Spleen (tissue), 7 donors: Measurements from ENCODE around the gene RIMS4.

ENCODE experiments used
- POLR2A ChIP-seq, 3 donors: fragments of 450-650 bp; IDR thresholded peaks; one replicate each; pipeline ENCODE4 v1.5.1; 2017; ENCODE audit warnings: antibody characterized with exemption in 3 of 3, mild to moderate bottlenecking in 1 of 3
- POLR2AphosphoS5 ChIP-seq, 3 donors: sonication (generic); formaldehyde crosslinking; IDR thresholded peaks; one replicate each; pipeline ENCODE4 v1.5.1; 2017; ENCODE audit warnings: antibody characterized with exemption in 3 of 3
- TF ChIP-seq, protein P1 (sequence below), 11 experiments: fragments of 200-600 bp in 7 of 11; fragments of 450-650 bp in 4 of 11; sonication (generic) in 4 of 11; IDR thresholded peaks in 8 of 11; conservative IDR thresholded peaks in 3 of 11; 1 replicate in 7 of 11; 2 replicates in 4 of 11; pipeline versions ENCODE4 v1.4.0 to v1.8.0; 2016 to 2021; ENCODE audit warnings: antibody characterized with exemption in 11 of 11, inconsistent platforms in 4 of 11, mild to moderate bottlenecking in 1 of 11
- donor health status: DM: no; HTN: no; CAD: no; lungs with moderate emphysema.
- donor health status: DM: no; HTN: no; CAD: no.
- donor health status: DM: no; HTN: no; CAD: no.

GRCh38 chr20:44702776-44703175 lies 107.6 kb downstream of the RIMS4 start:
- TF ChIP-seq, protein P1, sequence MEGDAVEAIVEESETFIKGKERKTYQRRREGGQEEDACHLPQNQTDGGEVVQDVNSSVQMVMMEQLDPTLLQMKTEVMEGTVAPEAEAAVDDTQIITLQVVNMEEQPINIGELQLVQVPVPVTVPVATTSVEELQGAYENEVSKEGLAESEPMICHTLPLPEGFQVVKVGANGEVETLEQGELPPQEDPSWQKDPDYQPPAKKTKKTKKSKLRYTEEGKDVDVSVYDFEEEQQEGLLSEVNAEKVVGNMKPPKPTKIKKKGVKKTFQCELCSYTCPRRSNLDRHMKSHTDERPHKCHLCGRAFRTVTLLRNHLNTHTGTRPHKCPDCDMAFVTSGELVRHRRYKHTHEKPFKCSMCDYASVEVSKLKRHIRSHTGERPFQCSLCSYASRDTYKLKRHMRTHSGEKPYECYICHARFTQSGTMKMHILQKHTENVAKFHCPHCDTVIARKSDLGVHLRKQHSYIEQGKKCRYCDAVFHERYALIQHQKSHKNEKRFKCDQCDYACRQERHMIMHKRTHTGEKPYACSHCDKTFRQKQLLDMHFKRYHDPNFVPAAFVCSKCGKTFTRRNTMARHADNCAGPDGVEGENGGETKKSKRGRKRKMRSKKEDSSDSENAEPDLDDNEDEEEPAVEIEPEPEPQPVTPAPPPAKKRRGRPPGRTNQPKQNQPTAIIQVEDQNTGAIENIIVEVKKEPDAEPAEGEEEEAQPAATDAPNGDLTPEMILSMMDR (IDR thresholded peaks at IDR 0.05 in 8 of 11, conservative IDR thresholded peaks at IDR 0.05 in 3 of 11) = no peak
- no peak for TF ChIP-seq POLR2A (IDR thresholded peaks at IDR 0.05)
- peak; percentile 60 to 77 (median 70) for TF ChIP-seq POLR2AphosphoS5 (IDR thresholded peaks at IDR 0.05)
